Stimulated activated CD8-positive, alpha-beta memory T cell treated with anti-CD3 and anti-CD28 coated beads, Interleukin-4, amount 100 ng/mL, for 4 hours (primary cell): ENCODE data around the gene PHACTR4.
"Not testable (repeated sequence)": the region's sequence is repeated elsewhere in the genome, so short reads cannot be mapped to it uniquely, and the experiment has no call there.

Source experiments
- DNase-seq, 2 donors: peaks; one replicate each; pipeline ENCODE4 v3.0.0-alpha.2; 2020; ENCODE audit warnings: low read depth in 2 of 2, low spot score in 1 of 2

The PHACTR4 gene

GRCh38 chr1:28428990-28429520, 59.5 kb downstream of the PHACTR4 start:
- DNase-seq: no peak

- no peak for DNase-seq
These were observed 66.8 kb downstream of the PHACTR4 start for GRCh38 chr1:28436211-28436769.

GRCh38 chr1:28437264-28437923, 67.9 kb downstream of the PHACTR4 start:
- DNase-seq: no peak

- no peak for DNase-seq
These were observed 68.6 kb downstream of the PHACTR4 start for GRCh38 chr1:28437924-28438699.

GRCh38 chr1:28439320-28439719, 69.8 kb downstream of the PHACTR4 start:
- no peak for DNase-seq

- DNase-seq: no peak
These were observed 72.1 kb downstream of the PHACTR4 start for GRCh38 chr1:28441674-28442073.

GRCh38 chr1:28443550-28443949, 74.0 kb downstream of the PHACTR4 start:
- DNase-seq: no peak

- no peak for DNase-seq
These were observed 78.1 kb downstream of the PHACTR4 start for GRCh38 chr1:28447679-28448078.

- DNase-seq: not testable (repeated sequence)
These were observed 78.6 kb downstream of the PHACTR4 start for GRCh38 chr1:28448094-28448611.

- no peak for DNase-seq
These were observed 80.4 kb downstream of the PHACTR4 start for GRCh38 chr1:28449904-28450303.

GRCh38 chr1:28450561-28450960, 81.0 kb downstream of the PHACTR4 start:
- no peak for DNase-seq

GRCh38 chr1:28451011-28451410, 81.5 kb downstream of the PHACTR4 start:
- no peak for DNase-seq

GRCh38 chr1:28456078-28456477, 86.5 kb downstream of the PHACTR4 start:
- DNase-seq: no peak

- no peak for DNase-seq
These were observed 88.1 kb downstream of the PHACTR4 start for GRCh38 chr1:28457678-28458077.

- DNase-seq: no peak
These were observed 89.0 kb downstream of the PHACTR4 start for GRCh38 chr1:28458237-28459228.

- DNase-seq: no peak
These were observed 96.8 kb downstream of the PHACTR4 start for GRCh38 chr1:28466226-28466778.

- DNase-seq: no peak
These were observed 100.6 kb downstream of the PHACTR4 start for GRCh38 chr1:28470146-28470545.

- not testable (repeated sequence) for DNase-seq
These were observed 110.0 kb downstream of the PHACTR4 start for GRCh38 chr1:28479497-28479896.

GRCh38 chr1:28480308-28480707, 110.8 kb downstream of the PHACTR4 start:
- DNase-seq: no peak

GRCh38 chr1:28482138-28482537, 112.6 kb downstream of the PHACTR4 start:
- no peak for DNase-seq
